HFFc6 (cell line): ENCODE data around the gene GADL1. TPM values are rescaled to one million over a fixed set of nuclear protein-coding genes. Genes with fewer than 3 reads are reported as not detected.

Experiments
- DNase-seq: peaks from one replicate; pipeline ENCODE4 v3.0.0-alpha.2; 2018
- H3K27ac Mint-ChIP-seq: 2 replicates; pipeline ENCODE4 v1.8.0; 2020; ENCODE audit warnings: mild to moderate bottlenecking, mixed read lengths
- H3K27me3 Mint-ChIP-seq: 2 replicates; pipeline ENCODE4 v1.8.0; 2021; ENCODE audit warnings: mild to moderate bottlenecking, moderate library complexity, mixed read lengths; ENCODE audit not compliant: insufficient read depth
- H3K36me3 Mint-ChIP-seq: 2 replicates; pipeline ENCODE4 v1.8.0; 2021; ENCODE audit warnings: low read depth, mixed read lengths
- H3K4me1 Mint-ChIP-seq: 2 replicates; pipeline ENCODE4 v1.8.0; 2020; ENCODE audit warnings: low read depth, mixed read lengths
- H3K4me3 Mint-ChIP-seq: 2 replicates; pipeline ENCODE4 v1.8.0; 2020; ENCODE audit warnings: mild to moderate bottlenecking, moderate library complexity, mixed read lengths
- H3K9me3 Mint-ChIP-seq: 2 replicates; pipeline ENCODE4 v1.8.0; 2020; ENCODE audit warnings: mild to moderate bottlenecking, mixed read lengths
- CTCF ChIP-seq: fragments of 200-600 bp; sonication (generic); IDR thresholded peaks from 2 replicates; pipeline ENCODE4 v1.5.0; 2021; ENCODE audit warnings: antibody characterized with exemption, mild to moderate bottlenecking
- long read RNA-seq: library from polyadenylated mRNA; unstranded; transcript quantifications from one replicate; pipeline ENCODE4 v2.0.0, GENCODE V29; 2019
- total RNA-seq, 6 experiments: library from RNA; stranded (reverse); fragmentation: NEBNext Ultra II Directional; extraction: Animal tissue kit (Norgen Biotek cat#: 25700); gene quantifications; 2 replicates in 1 of 6; 3 replicates in 5 of 6; pipeline ENCODE4 v1.2.3, GENCODE V29; 2021

The GADL1 gene, protein sequence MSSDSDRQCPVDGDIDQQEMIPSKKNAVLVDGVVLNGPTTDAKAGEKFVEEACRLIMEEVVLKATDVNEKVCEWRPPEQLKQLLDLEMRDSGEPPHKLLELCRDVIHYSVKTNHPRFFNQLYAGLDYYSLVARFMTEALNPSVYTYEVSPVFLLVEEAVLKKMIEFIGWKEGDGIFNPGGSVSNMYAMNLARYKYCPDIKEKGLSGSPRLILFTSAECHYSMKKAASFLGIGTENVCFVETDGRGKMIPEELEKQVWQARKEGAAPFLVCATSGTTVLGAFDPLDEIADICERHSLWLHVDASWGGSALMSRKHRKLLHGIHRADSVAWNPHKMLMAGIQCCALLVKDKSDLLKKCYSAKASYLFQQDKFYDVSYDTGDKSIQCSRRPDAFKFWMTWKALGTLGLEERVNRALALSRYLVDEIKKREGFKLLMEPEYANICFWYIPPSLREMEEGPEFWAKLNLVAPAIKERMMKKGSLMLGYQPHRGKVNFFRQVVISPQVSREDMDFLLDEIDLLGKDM
- total RNA-seq: not detected
- long read RNA-seq: 0 reads

DNA sequence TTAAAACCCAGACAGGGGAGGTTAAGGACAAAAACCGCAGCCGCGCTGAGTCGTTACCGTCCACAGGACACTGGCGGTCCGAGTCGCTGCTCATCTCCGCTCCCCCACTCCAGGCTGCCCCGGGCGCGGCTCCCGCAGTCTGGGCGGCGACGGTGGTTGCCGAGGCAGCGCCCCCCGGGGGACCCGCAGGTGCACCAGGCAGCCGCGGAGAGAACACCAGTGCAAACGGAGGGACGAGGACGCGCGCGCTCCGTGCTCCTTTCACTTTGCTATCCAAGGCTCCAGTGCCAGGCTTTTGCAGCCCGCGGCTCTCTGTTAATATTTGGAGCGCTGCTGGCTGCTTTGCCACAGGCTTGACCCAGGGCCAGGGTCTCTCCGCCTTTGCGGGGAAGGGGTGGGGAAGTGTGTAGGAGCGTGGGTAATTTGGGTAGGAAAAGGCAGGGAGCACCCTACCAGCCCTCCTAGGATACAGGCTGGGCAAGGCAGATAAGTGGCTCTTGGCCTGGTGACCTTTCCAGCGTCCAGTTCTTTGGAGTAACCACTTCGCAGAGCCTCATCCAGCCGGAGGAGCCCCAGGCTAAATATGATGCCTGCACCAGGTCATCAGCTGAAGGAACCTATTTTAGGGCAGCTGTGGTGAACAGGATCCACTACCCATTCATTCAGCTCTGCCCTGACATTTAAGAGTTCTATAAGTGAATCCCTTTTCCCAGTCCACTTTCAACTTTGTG is at the start of gene GADL1:
Gene GADL1, minus strand, starts transcription at position 141 of the 731 bp plus-strand sequence. Its CDS starts 47 bp downstream, at position 94.
- H3K9me3 Mint-ChIP-seq: no peaks in the 10 kb centered on the region
- TF ChIP-seq CTCF: no peak
- no peak within 1 kb of the TSS for H3K27ac Mint-ChIP-seq
- H3K4me1 Mint-ChIP-seq: peaks cover 15% of the 10 kb centered on the region
- H3K27me3 Mint-ChIP-seq: peaks cover 24% of the 10 kb centered on the region
- peak within 1 kb of the TSS; percentile 86 for H3K4me3 Mint-ChIP-seq
- H3K36me3 Mint-ChIP-seq: no peaks in the 10 kb centered on the region
- no peak for DNase-seq

- Mint-ChIP-seq H3K4me3 (no peak overlapping the region), H3K27ac (no peak overlapping the region), H3K36me3 (no peaks in the 10 kb centered on the region), H3K27me3 (peaks cover 2% of the 10 kb centered on the region), H3K4me1 (no peaks in the 10 kb centered on the region), H3K9me3 (no peaks in the 10 kb centered on the region)
- no peak for TF ChIP-seq CTCF
- DNase-seq: no peak
Observed at GRCh38 chr3:30944124-30944523, 49.7 kb upstream of the GADL1 start.

DNA sequence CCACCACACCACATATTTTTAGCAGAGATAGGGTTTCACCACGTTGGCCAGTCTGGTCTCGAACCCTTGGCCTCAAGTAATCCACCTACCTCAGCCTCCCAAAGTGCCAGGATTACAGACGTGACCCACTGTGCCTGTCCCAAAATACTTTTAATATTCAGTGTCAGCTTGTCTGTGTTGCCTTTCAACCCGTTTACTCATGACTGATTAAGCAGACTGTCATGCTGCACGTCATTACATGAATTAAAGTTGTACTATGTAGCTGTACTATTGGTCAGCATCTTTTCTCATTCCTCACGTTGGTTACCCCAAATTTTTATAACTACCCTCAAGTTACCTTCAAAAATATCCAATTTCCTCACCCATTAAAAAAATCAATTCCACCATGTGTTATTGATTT is 48.7 kb upstream of the GADL1 start:
- no peak overlapping the region for H3K4me3 Mint-ChIP-seq
- DNase-seq: no peak
- no peaks in the 10 kb centered on the region for H3K4me1 Mint-ChIP-seq
- no peak for TF ChIP-seq CTCF
- no peak overlapping the region for H3K27ac Mint-ChIP-seq
- H3K36me3 Mint-ChIP-seq: no peaks in the 10 kb centered on the region
- H3K27me3 Mint-ChIP-seq: peaks cover 4% of the 10 kb centered on the region
- H3K9me3 Mint-ChIP-seq: no peaks in the 10 kb centered on the region

GRCh38 chr3:30941342-30941741 is 46.9 kb upstream of the GADL1 start:
- no peak for DNase-seq
- no peak overlapping the region for H3K4me3 Mint-ChIP-seq
- no peak overlapping the region for H3K27ac Mint-ChIP-seq
- no peaks in the 10 kb centered on the region for H3K9me3 Mint-ChIP-seq
- no peaks in the 10 kb centered on the region for H3K36me3 Mint-ChIP-seq
- no peaks in the 10 kb centered on the region for H3K4me1 Mint-ChIP-seq
- H3K27me3 Mint-ChIP-seq: peaks cover 4% of the 10 kb centered on the region
- no peak for TF ChIP-seq CTCF

- no peaks in the 10 kb centered on the region for H3K36me3 Mint-ChIP-seq
- no peaks in the 10 kb centered on the region for H3K4me1 Mint-ChIP-seq
- no peak overlapping the region for H3K27ac Mint-ChIP-seq
- H3K27me3 Mint-ChIP-seq: peaks cover 4% of the 10 kb centered on the region
- TF ChIP-seq CTCF: no peak
- H3K9me3 Mint-ChIP-seq: no peaks in the 10 kb centered on the region
- no peak overlapping the region for H3K4me3 Mint-ChIP-seq
- no peak for DNase-seq
Observed at GRCh38 chr3:30940740-30941139, 46.3 kb upstream of the GADL1 start.
